Head of caudate nucleus (tissue), 42 donors: Measurements from ENCODE around the gene PDE9A.
A peak's percentile ranks its signal among the peaks of the same experiment; 100 is the strongest.
"Not testable (repeated sequence)": the region's sequence is repeated elsewhere in the genome, so short reads cannot be mapped to it uniquely, and the experiment has no call there.

ENCODE experiments used
- DNase-seq, 42 donors: peaks; one replicate each; pipeline versions ENCODE4 v3.0.0 to v3.0.0-alpha.2; 2020 to 2021; ENCODE audit warnings: mixed read lengths in 7 of 42
- intact Hi-C: fragments of 100-400 bp; cut with DNase I; formaldehyde crosslinking; loops from one replicate; pipeline ENCODE4 v1.15.0; 2022

Gene PDE9A

DNA sequence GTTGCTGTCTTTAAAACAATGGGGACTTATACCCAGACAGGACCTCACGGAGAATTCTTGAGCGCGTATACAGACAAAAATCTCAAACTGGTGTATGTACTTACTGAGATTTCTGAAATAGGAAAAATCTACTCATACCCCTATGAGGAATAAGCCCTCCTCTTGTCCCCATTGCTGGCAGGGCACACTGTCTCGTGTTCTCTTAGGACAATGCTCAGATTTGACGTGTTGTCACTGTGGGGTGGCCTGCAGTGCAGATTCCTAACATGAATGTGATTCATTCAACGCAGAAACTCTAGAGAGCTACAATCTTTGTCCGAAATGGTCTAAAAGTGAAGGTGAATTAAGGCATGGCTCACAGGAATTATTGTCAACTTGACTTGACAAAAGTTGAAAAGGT, 31.1 kb upstream of the PDE9A start:
- intact Hi-C loops, result no loop called here

DNA sequence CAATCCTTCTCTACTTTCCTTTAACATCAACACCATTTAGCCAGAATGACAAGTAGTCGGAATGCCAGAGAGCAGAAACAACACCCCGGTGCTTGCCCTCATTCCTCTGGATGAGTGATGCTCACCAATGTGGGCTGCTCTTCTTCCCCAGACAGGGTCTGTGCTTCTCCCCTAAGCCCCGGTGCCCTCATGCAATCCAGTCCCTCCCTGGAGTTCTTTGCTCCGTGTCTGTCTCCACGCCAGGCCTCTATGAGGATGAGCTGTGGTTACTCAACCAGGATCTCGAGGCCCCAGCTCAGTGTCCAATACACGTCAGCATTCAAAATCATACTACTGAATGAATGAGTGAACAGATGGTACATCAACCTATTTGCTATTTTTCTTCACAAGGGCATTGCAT, 29.7 kb upstream of the PDE9A start:
- peak in 3 of 42 donors; percentile 3 to 27 (median 13) for DNase-seq
- intact Hi-C loops, result no loop called here

More for the DNA sequence above, 31.1 kb upstream of the PDE9A start:
- DNase-seq, result peak in 5 of 42 donors; percentile 21 to 36 (median 26)

DNA sequence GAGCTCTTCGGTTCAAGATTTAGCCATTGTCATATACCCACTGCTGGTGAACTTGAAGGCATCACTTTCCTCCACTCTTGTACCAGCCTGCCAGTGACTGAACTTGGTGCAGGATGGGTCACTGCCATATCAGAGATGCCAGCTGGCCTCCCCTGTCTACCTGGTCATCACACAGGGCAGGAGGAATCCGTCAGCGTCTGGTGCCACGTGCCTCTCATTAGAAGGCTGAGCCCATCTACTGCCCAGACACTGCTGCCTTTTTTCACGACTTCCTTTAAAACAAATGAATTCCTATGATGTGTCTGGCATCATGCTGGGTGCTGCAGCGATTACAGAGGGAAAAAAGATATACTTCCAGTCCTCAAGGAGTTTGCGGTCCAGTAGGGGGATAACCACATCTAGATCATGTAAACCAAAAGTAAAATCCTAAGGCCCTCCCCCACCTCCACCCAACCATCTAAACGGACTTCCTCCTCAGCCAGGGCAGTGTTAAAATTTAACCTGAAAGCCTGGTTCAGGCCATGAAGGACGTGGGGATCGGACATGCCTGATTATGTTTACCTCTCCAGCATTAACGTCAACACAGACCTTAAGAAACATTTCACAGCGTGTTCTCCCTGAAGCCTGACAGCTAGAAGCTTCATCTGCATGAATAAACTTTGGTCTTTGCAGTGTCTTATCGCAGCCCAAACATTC, 29.2 kb upstream of the PDE9A start:
- intact Hi-C loops, result no loop called here
- DNase-seq, result peak in 4 of 42 donors; percentile 0 to 21 (median 14)

GRCh38 chr21:42624936-42625335, 28.5 kb upstream of the PDE9A start:
- peak in 3 of 42 donors; percentile 1 to 28 (median 5) for DNase-seq
- intact Hi-C loops, result no loop called here

- DNase-seq, result peak in 4 of 42 donors; percentile 1 to 37 (median 6)
- intact Hi-C loops, result no loop called here
These were observed 27.2 kb upstream of the PDE9A start for GRCh38 chr21:42626171-42626570.

GRCh38 chr21:42627527-42628289, 25.7 kb upstream of the PDE9A start:
- peak in 39 of 42 donors; percentile 33 to 92 (median 64) for DNase-seq
- intact Hi-C loops, result no loop called here

- DNase-seq, intact Hi-C loops: not testable (repeated sequence)
These were observed 24.9 kb upstream of the PDE9A start for GRCh38 chr21:42628466-42629061.

DNA sequence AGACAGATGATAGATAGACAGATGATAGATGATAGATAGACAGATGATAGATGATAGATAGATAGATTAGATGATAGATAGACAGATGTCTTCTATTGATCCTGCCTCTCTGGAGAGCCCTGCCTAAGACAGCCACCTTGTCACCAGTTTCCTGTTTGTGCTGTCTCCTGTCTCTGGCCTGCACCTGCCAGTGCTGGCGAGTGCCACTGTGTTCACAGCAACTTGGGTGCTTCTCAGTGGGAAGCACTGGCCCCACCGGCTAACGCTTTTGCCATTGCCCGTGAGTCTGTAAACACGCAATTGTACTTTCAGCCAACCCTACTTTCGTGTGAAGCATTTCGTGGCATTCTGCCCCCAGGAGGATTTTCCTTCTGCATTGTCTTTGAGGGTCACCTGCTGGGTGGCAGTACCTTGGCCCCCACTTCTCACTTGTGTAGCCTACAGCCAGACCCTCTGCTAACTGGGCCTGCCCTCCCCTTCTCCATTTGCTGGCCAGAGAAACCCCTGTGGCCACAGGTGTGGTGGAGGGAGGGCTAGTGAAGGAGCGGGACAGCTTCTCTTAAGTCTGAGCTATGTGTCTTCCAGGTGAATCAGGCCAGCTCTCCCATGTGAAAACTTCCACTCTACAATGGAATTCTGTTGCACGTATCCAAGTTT, 23.4 kb upstream of the PDE9A start:
- peak in 4 of 42 donors; percentile 3 to 34 (median 14) for DNase-seq
- intact Hi-C loops, result loop anchor here (10.0 kb wide), 1 partner anchor 65 kb away; no protein-coding TSS in a partner anchor

GRCh38 chr21:42630626-42631025, 22.8 kb upstream of the PDE9A start:
- peak in 4 of 42 donors; percentile 11 to 31 (median 18) for DNase-seq
- intact Hi-C loops, result loop anchor here (10.0 kb wide), 1 partner anchor 64 kb away; no protein-coding TSS in a partner anchor

DNA sequence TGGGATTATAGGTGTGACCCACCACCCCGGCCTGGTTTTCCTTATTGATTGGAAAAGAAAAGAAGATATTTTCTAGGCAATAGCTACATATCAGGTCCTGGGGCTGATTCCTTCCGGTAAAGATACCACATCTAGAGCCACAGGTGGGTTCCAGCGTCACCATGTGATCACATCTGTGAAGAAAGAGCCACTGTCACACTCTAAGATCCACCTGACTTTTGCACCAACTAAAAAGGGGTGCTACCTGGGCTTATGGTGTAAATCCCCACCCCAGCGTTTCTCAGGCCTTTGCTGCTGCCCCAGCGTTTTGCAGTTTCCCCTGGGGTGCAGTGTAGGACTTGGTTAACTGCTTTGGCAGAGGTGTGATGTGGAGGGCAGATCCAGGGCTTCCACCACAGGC, 22.3 kb upstream of the PDE9A start:
- DNase-seq, result peak in 5 of 42 donors; percentile 0 to 23 (median 10)
- intact Hi-C loops, result loop anchor here (10.0 kb wide), 1 partner anchor 64 kb away; no protein-coding TSS in a partner anchor

- DNase-seq, result peak in 5 of 42 donors; percentile 9 to 25 (median 12)
- intact Hi-C loops, result loop anchor here (10.0 kb wide), 1 partner anchor 62 kb away; no protein-coding TSS in a partner anchor
These were observed 21.1 kb upstream of the PDE9A start for GRCh38 chr21:42632336-42632751.

DNA sequence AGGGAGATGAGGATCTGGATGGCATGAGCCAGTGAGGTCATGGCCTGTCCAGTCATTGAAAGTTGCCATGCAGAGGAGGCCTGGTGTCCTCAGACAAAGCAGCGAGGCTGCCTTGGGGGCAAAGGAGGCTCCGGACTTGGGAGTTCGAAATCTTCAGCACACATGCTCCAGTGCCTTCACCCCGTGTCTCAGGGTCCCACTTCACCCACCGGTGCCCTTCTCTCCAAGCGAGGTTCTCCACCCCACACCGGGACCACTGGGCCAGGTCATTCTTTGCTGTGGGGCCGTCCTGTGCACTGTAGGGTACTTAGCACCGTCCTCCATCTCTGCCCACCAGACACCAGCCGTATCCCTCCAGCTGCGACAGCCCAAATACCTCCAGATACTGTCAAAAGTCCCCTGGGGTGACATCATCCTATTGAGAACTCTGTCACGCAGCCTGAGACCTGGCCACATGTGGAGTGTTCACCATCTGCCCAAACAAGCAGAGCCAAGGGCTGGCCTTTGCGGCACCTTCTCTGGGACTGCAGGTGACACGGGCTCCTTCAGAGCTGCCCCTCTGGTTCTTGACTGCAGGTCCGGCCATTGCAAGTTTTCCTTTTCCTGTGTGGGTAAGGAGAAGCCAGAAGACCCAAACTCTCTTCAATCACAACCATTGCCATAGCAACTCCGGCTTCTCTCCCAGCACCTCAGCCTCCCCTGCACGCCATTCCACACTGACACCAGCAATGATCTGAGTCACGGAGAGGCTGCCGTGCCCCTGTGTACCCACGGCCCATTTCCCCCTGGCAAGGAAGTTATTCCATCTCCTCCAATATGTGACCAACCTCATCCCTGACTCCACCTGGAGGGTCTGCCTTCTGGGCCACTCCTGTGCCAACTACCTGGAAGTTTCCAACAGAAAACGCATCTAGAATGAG, 20.4 kb upstream of the PDE9A start:
- intact Hi-C loops, result loop anchor here (10.0 kb wide), 1 partner anchor 62 kb away; no protein-coding TSS in a partner anchor
- DNase-seq, result peak in 6 of 42 donors; percentile 12 to 40 (median 22)

GRCh38 chr21:42633858-42634257, 19.6 kb upstream of the PDE9A start:
- intact Hi-C loops, result loop anchor here (10.0 kb wide), 1 partner anchor 61 kb away; no protein-coding TSS in a partner anchor
- DNase-seq, result peak in 6 of 42 donors; percentile 1 to 31 (median 12)

DNA sequence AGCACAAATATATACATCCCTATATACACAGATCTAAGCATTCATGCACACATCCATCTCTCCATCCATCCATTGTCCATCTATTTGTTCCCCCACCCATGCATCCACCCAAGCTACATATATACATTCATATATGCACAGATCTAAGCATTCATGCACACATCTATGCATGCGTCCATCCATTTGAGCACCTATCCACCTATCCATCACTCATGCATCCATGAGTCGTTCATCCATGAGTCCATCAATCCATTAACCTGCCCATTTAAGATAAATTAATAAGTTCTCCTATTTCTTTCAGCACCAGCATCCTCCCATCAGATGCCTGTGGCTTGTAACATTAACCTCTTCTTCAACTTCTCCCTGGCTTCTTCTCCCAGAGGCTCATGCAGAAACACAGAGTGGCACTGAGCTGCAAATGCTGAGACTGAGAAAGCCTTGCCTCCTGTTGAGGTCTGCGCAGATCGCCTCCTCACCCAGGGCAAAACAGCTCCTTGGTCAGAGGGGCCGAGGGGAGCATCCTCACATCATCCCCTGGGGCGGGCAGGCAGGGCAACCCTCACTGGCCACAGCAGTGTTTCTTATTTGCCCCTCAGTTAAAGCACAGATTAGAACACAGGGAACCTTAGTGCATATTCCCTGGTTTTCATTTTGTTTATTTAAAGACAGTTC, 17.4 kb upstream of the PDE9A start:
- DNase-seq, result peak in 2 of 42 donors; percentile 3 to 13
- intact Hi-C loops, result loop anchor here (10.0 kb wide), 1 partner anchor 59 kb away; no protein-coding TSS in a partner anchor

GRCh38 chr21:42636520-42637266, 16.7 kb upstream of the PDE9A start:
- no peak for DNase-seq
- intact Hi-C loops, result loop anchor here (10.0 kb wide), 1 partner anchor 58 kb away; no protein-coding TSS in a partner anchor
